Tibial nerve (tissue), 4 donors: ENCODE data around the gene ATP6V0E2. TPM values are rescaled to one million over a fixed set of nuclear protein-coding genes. Genes with fewer than 3 reads are reported as not detected.
"Not testable (repeated sequence)": the region's sequence is repeated elsewhere in the genome, so short reads cannot be mapped to it uniquely, and the experiment has no call there.

ENCODE experiments used
- DNase-seq, 2 donors: peaks; one replicate each; pipeline ENCODE4 v3.0.0-alpha.2; 2019; ENCODE audit warnings: low spot score in 2 of 2
- H3K27ac ChIP-seq, 4 donors: fragments of 200-600 bp; sonication (generic) in 3 of 4; one replicate each; pipeline ENCODE4 v1.5.1; 2017 to 2019; ENCODE audit warnings: mild to moderate bottlenecking in 1 of 4
- H3K27me3 ChIP-seq, 2 donors: fragments of 200-600 bp; sonication (generic) in 1 of 2; one replicate each; pipeline versions ENCODE4 v1.5.1 to v1.6.0; 2017 to 2019
- H3K36me3 ChIP-seq, 3 donors: fragments of 200-600 bp; sonication (generic); one replicate each; pipeline ENCODE4 v1.5.1; 2018 to 2019
- H3K4me1 ChIP-seq, 4 donors: fragments of 200-600 bp; sonication (generic) in 3 of 4; one replicate each; pipeline ENCODE4 v1.5.1; 2017 to 2019
- H3K4me3 ChIP-seq, 4 donors: fragments of 200-600 bp; sonication (generic) in 3 of 4; one replicate each; pipeline ENCODE4 v1.5.1; 2017 to 2019; ENCODE audit warnings: mild to moderate bottlenecking in 1 of 4, moderate library complexity in 1 of 4
- H3K9me3 ChIP-seq, 4 donors: fragments of 200-600 bp; sonication (generic) in 3 of 4; one replicate each; pipeline ENCODE4 v1.5.1; 2017 to 2019
- EP300 ChIP-seq, 2 donors: sonication (generic); formaldehyde crosslinking; IDR thresholded peaks; one replicate each; pipeline ENCODE4 v1.6.1; 2017; ENCODE audit warnings: antibody characterized with exemption in 2 of 2, mild to moderate bottlenecking in 1 of 2
- POLR2A ChIP-seq, 2 donors: fragments of 450-650 bp; IDR thresholded peaks; one replicate each; pipeline ENCODE4 v1.6.1; 2017; ENCODE audit warnings: antibody characterized with exemption in 2 of 2, mild to moderate bottlenecking in 2 of 2, moderate library complexity in 2 of 2
- WGBS, 2 donors: methylation state at CpG; one replicate each; pipeline ENCODE4 v1.1.5; 2018; 5-methylcytosine and 5-hydroxymethylcytosine counted together
- total RNA-seq, 4 donors: library from RNA; depleted of rRNA; stranded (reverse); fragments of >200 nt; gene quantifications; one replicate each; pipeline ENCODE4 v1.1.0, GENCODE V29; 2016
- TF ChIP-seq, protein P1 (sequence below), 5 experiments: fragments of 200-600 bp in 3 of 5; fragments of 450-650 bp in 2 of 5; sonication (generic) in 3 of 5; IDR thresholded peaks; one replicate each; pipeline ENCODE4 v1.5.1; 2016 to 2019; ENCODE audit warnings: antibody characterized with exemption in 5 of 5, mild to moderate bottlenecking in 3 of 5, moderate library complexity in 2 of 5

Gene ATP6V0E2
- total RNA-seq, 4 donors from 2014 or later: 28.7 to 49.5 (median 38.1) TPM

DNA sequence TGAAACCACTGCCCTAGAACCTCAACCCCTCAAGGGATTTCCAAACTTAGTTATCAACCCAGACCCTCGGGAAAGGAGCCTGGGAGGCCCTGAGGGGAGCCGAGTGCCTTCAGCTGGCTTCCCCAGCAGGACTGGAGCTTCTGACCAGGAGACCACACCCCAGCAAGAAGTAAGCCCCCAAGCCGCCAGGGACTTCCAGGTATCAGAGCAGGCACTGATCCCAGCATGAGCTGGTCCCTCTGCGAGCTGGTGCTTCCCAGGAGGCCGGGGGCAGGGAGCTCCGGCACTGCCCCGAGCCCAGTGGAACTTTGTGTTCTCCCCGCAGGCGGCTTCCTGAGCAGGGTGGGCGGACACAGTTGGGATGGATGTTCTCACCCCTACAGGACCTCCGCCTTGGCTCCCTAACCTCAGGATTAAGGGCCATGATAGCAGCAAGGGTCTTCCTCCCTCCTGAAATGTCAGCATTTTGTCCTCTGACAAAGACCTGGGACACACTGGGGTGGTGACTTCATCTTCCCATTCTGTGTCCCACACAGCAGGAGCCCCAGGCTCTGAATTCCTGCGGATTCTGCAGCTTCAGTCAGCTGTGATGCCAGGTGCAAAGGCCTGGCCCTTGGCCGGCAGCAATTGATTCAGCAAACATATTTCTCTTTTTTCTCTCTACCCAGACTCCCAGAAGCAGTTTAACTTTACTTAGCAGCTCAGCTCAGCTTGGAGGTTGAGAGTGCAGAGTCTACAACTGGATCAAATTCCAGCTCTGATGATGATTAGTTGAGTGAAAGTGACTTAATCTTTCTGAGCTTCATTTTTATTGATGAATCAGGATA lies 11.6 kb downstream of the ATP6V0E2 start:
- DNase-seq: no peak
- WGBS, 2 donors: 72 to 75% methylated on average over 6 to 12 of the region's 13 CpGs
- Histone ChIP-seq H3K4me1 (peaks cover 0 to 52% (median 20%) of the 10 kb centered on the region in 4 donors), H3K36me3 (no peaks in the 10 kb centered on the region), H3K27me3 (no peaks in the 10 kb centered on the region), H3K9me3 (no peaks in the 10 kb centered on the region), H3K4me3 (no peak overlapping the region), H3K27ac (no peak overlapping the region)
- TF ChIP-seq, protein P1, sequence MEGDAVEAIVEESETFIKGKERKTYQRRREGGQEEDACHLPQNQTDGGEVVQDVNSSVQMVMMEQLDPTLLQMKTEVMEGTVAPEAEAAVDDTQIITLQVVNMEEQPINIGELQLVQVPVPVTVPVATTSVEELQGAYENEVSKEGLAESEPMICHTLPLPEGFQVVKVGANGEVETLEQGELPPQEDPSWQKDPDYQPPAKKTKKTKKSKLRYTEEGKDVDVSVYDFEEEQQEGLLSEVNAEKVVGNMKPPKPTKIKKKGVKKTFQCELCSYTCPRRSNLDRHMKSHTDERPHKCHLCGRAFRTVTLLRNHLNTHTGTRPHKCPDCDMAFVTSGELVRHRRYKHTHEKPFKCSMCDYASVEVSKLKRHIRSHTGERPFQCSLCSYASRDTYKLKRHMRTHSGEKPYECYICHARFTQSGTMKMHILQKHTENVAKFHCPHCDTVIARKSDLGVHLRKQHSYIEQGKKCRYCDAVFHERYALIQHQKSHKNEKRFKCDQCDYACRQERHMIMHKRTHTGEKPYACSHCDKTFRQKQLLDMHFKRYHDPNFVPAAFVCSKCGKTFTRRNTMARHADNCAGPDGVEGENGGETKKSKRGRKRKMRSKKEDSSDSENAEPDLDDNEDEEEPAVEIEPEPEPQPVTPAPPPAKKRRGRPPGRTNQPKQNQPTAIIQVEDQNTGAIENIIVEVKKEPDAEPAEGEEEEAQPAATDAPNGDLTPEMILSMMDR (IDR thresholded peaks at IDR 0.05): no peak
- TF ChIP-seq EP300 (IDR thresholded peaks at IDR 0.05) (no peak), POLR2A (IDR thresholded peaks at IDR 0.05) (no peak)

DNA sequence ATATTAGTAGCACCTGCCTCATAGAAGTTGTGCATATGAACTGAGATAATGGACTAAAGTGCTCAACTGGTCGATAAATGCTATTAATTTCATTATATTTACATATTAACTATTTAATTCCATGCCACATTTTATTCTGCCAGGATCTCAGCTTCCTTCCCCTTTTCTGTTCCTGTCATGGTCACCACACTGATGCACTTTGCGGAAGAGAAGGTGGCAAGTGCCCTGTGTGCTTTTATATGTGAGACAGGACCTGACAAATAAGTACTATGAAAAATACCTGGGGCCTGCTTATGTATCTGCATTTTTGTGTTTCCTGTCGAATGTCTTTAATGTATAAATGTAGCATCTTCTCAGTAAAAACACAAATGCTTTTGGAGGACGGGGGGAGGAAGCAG lies 12.2 kb downstream of the ATP6V0E2 start:
- WGBS, 2 donors: 70 to 76% methylated on average over 4 of the region's 4 CpGs
- DNase-seq: no peak
- TF ChIP-seq, protein P1 (IDR thresholded peaks at IDR 0.05): no peak
- TF ChIP-seq POLR2A (IDR thresholded peaks at IDR 0.05) (no peak), EP300 (IDR thresholded peaks at IDR 0.05) (no peak)
- Histone ChIP-seq H3K9me3 (no peaks in the 10 kb centered on the region), H3K4me1 (peaks cover 0 to 46% (median 19%) of the 10 kb centered on the region in 4 donors), H3K36me3 (no peaks in the 10 kb centered on the region), H3K27me3 (no peaks in the 10 kb centered on the region), H3K4me3 (no peak overlapping the region), H3K27ac (no peak overlapping the region)

DNA sequence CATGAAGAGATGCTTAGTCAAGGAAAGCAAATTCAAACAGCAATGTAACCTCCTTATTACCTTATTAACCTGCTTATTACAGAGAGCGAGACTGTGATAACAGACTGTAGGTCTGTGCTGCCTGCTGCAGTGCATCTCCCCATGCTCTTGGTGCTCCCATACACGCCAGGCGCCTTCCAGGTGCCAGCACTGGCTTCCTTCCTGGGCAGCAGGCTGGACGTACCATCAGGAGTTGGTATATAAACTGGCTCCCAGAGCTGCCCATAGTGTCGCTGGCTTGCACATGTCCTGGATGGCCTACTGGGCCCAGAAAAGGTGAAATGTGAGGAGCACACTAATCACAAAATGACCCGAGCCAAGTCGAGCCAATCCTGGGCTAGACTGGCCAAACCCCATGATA lies 13.5 kb downstream of the ATP6V0E2 start:
- no peak overlapping the region for H3K27ac ChIP-seq
- no peaks in the 10 kb centered on the region for H3K36me3 ChIP-seq
- no peaks in the 10 kb centered on the region for H3K9me3 ChIP-seq
- H3K4me3 ChIP-seq: no peak overlapping the region
- peaks cover 0 to 33% (median 11%) of the 10 kb centered on the region in 4 donors for H3K4me1 ChIP-seq
- TF ChIP-seq, protein P1 (IDR thresholded peaks at IDR 0.05): no peak
- TF ChIP-seq EP300 (IDR thresholded peaks at IDR 0.05) (no peak), POLR2A (IDR thresholded peaks at IDR 0.05) (no peak)
- WGBS, 2 donors: 93 to 94% methylated on average over 5 to 7 of the region's 7 CpGs
- no peak for DNase-seq
- no peaks in the 10 kb centered on the region for H3K27me3 ChIP-seq

DNA sequence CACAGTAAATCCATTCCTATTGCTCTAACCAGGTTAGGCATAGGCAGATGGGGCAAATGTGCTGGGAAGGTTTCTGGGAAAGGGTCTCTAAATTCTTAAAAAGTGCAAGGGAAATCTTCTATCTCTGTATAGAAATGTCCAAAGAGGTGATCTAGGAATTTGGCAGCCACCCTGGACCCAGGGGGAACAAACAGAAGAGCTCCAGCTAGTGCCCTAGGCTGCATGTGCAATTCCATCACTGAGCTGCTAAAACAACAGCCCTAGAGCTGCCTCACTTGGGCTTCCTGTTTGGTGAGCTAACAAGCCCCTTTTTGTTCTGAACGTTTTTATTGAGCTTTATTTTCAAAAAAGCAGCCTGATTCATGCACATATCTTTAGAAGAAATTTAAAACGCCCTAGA lies 16.9 kb downstream of the ATP6V0E2 start:
- not testable (repeated sequence) for H3K4me3 ChIP-seq, H3K27ac ChIP-seq, H3K36me3 ChIP-seq, H3K4me1 ChIP-seq, H3K9me3 ChIP-seq, H3K27me3 ChIP-seq, DNase-seq
- 17 to 23% methylated on average over 2 of the region's 2 CpGs for WGBS, 2 donors

DNA sequence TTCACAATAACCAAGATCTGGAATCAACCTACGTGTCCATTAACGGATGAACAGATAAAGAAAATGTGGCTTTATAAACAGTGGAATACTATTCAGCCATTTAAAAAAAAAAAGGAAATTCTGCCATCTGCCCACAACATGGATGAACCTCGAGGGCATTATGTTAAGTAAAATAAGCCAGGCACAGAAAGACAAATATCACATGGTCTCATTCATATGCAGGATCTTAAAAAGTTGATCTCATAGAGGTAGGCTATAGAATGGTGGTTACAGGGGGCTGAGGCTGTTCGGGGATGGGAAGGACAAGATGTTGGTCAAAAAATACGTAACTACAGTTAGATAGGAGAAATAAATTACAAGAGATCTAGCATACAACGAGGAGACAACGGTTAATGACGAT lies 21.2 kb downstream of the ATP6V0E2 start:
- H3K9me3 ChIP-seq, H3K36me3 ChIP-seq, H3K27ac ChIP-seq, DNase-seq, H3K27me3 ChIP-seq, H3K4me3 ChIP-seq, H3K4me1 ChIP-seq: not testable (repeated sequence)
- 73 to 76% methylated on average over 8 of the region's 8 CpGs for WGBS, 2 donors

DNA sequence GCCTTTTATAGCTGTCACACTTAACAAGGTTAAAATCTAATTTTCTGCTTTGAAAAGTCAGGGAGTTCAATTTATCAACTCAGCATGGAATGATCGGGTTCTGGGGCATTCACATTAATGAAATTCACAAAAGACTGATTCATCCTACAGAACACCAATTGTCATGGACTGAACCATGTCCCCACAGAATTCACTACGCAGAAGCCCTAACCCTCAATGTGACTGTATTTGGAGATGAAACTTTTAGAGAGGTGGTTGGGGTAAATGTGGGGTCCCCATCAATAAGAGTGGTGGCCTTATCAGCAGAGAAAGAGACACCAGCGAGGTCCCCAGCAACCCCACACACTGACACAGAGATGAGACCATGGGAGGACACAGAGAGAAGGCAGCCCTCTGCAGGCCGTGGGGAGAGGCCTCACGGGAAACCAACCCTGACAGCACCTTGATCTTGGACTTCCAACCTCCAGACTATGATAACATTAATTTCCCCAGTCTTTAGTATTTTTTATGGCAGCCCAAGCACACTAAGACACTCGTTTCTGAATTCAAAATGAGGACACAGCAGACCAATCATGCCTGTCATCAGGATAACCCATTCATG lies 34.1 kb downstream of the ATP6V0E2 start:
- not testable (repeated sequence) for H3K4me1 ChIP-seq, H3K27me3 ChIP-seq, DNase-seq, H3K36me3 ChIP-seq, H3K9me3 ChIP-seq, H3K27ac ChIP-seq, H3K4me3 ChIP-seq
- 39 to 55% methylated on average over 4 to 5 of the region's 6 CpGs for WGBS, 2 donors

DNA sequence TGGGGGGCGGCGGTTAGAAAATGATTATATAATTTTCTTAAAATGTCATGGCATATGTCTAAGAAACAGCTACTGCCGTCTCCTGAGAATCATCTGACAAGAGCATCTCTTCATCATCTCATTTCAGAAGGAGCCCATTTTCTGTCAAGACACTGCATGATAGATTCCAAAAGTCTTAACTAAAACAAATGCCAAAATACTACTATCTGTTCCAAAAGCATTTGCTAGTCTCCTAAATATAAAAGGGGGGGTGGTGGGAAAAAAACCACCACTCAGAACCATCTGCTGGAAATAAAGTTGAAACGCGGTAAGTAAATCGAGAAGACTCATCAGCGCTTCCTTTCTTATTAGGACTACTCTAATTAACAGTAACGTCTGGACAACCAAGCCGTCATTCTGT lies 36.5 kb downstream of the ATP6V0E2 start:
- H3K9me3 ChIP-seq, DNase-seq, H3K4me1 ChIP-seq, H3K27ac ChIP-seq, H3K4me3 ChIP-seq, H3K36me3 ChIP-seq, H3K27me3 ChIP-seq: not testable (repeated sequence)
- whole genome bisulfite sequencing, 2 donors: 80 to 85% methylated on average over 7 to 9 of the region's 9 CpGs

DNA sequence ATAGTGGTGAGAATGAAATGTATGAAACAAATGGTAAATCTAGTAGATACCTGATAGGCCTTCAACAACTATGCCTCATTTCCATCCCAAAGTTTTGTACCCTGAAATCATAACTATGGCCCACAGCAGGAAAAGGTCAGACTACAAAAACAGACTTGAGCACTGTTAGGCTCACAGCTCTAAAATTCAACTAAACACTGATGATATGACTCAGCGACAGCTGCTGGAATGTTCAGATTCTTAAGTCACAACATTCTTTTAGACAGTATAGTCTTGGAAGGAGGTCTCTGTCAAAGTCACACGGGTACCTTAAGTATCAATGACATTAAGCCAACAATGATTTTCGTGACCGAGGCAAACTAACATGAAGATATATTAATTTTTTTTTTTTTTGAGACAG lies 38.4 kb downstream of the ATP6V0E2 start:
- H3K4me3 ChIP-seq, H3K9me3 ChIP-seq, H3K27me3 ChIP-seq, DNase-seq, H3K4me1 ChIP-seq, H3K27ac ChIP-seq, H3K36me3 ChIP-seq: not testable (repeated sequence)
- WGBS, 2 donors: 0 to 50% methylated on average over 1 of the region's 4 CpGs

DNA sequence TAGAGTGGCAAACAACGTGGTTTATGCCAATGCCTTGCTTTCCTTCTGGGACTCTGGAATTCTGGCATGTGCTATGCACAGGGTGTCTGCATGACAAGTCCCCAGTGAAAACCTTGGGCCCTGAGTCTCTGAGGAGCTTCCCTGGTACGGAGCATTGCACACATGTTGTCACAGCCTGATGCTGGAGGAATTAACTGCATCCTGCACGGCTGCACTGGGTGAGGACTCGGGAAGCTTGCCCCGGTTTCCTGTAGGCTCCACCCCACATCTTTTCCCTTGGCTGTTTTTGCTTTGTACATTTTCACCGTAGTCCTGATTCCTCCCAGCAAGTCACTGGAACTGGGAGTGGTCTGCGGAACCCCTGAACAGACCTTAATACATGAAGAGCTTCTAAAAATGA lies 52.6 kb downstream of the ATP6V0E2 start:
- DNase-seq, H3K4me1 ChIP-seq, H3K27me3 ChIP-seq, H3K36me3 ChIP-seq, H3K27ac ChIP-seq, H3K4me3 ChIP-seq, H3K9me3 ChIP-seq: not testable (repeated sequence)
- 27 to 41% methylated on average over 6 to 7 of the region's 7 CpGs for WGBS, 2 donors
